CD4-positive, alpha-beta T cell treated with Interferon alpha-2 for 1 hour (primary cell): ENCODE data around the gene CMKLR1.

Experiments used
- DNase-seq, 2 donors: peaks; one replicate each; pipeline ENCODE4 v3.0.0-alpha.2; 2020 to 2022

Gene CMKLR1

GRCh38 chr12:108315486-108316105, 23.5 kb downstream of the CMKLR1 start:
- no peak for DNase-seq

GRCh38 chr12:108313606-108314351, 25.3 kb downstream of the CMKLR1 start:
- DNase-seq = peak; percentile 55 to 60

DNA sequence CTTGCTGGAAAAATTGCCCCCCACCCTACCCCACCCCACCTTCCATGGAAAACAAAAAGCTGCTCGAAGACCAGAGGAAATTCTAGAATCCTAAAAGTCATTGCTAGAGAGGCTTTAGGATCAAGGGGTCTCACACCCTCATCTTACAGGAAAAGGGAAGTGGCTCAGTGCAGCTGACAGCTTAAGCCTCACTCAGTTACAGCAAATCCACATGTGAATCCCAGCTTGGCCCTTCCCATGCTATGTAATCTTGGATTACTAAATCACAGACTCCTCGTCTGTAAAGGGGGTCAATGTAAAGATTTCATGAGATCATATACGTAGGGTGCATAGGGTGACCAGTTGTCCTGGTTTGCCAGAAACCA, 25.9 kb downstream of the CMKLR1 start:
- DNase-seq = no peak

- DNase-seq = no peak
Observed at GRCh38 chr12:108312693-108313189, 26.4 kb downstream of the CMKLR1 start.

DNA sequence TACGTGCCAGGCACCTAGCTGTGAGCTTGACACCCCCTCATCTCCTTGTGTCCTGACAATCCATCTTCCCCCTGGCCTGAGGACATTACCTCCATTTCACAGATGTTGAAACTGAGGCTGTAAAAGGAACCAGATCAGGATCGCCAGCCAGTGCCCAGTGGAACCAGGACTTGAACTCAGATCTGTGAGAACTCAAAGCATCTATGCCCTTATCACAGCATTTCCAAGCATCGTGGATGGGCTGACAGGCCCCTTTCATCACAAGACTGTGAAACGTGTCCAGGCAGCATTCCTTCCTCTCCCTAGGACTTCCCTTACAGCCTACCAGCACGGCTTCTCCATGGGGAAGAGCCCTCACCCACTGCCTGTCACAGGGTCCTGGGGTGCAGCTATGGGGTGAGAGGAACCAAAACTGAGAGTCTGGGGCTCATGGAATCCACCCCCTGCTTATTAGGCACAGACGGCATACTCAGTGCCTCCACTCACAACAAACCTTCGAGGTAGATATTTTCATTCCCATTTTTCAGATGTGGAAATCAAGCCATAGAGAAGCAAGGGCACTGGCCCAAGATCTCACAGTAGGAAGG, 26.9 kb downstream of the CMKLR1 start:
- DNase-seq = no peak

GRCh38 chr12:108311605-108312004, 27.5 kb downstream of the CMKLR1 start:
- no peak for DNase-seq

GRCh38 chr12:108310489-108310888, 28.6 kb downstream of the CMKLR1 start:
- no peak for DNase-seq

GRCh38 chr12:108309674-108310312, 29.3 kb downstream of the CMKLR1 start:
- DNase-seq = no peak

DNA sequence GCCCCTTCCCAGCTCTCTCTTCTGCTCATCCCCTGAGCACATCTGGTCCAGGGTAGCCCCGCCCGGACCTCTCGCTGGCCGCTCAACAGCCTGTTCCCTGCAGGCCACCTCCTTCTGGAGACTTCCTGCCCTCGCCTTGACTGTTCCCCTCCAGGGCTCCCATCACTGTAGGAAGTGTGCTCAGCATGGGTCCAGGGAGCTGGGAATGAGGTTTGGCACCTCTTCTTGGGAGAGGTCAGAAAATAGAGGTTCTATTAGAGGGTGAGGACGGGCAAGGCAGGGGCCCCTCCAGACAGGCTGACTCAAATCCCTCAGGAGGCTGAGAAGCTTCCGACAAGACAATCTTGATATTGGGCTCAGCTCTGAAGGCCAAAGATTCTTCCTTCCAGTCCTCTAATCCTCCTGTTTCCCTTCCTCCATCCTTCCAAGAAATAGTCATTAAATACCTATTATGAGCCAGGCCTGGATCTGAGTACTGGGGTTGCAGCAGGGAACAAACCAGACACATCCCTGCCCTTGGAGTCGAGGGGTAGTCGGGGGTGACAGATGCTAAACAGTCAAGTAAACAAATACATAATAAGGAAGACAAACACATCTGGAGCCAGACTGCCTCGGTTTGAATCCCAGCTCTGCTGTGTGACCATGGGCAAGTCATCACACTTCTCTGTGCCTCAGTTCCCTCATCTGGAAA, 30.6 kb downstream of the CMKLR1 start:
- no peak for DNase-seq

GRCh38 chr12:108307006-108307405, 32.1 kb downstream of the CMKLR1 start:
- DNase-seq = no peak

GRCh38 chr12:108306506-108306905, 32.6 kb downstream of the CMKLR1 start:
- no peak for DNase-seq

- no peak for DNase-seq
Observed at GRCh38 chr12:108305991-108306501, 33.1 kb downstream of the CMKLR1 start.

- peak in 1 of 2 donors; percentile 6 for DNase-seq
Observed at GRCh38 chr12:108305520-108305919, 33.6 kb downstream of the CMKLR1 start.

DNA sequence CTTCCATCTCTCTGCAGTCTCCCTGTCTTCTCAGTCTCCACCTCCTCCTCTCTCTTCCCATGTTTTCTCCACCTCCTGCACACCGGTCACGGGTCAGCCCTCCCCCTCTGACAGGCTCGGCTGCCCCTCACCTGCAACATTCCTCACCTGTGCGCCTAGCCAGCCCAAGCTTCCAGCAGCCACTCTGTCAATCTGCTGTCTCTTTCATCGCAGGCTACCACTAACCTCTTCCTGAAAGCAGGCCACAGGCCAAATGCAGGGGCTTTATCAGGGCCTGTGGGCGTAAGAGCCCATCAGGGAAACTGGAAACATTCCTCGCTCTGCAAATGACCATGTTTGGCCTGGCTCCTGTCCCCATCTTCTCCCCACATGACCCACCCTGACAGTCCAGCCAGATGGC, 34.5 kb downstream of the CMKLR1 start:
- DNase-seq = no peak

DNA sequence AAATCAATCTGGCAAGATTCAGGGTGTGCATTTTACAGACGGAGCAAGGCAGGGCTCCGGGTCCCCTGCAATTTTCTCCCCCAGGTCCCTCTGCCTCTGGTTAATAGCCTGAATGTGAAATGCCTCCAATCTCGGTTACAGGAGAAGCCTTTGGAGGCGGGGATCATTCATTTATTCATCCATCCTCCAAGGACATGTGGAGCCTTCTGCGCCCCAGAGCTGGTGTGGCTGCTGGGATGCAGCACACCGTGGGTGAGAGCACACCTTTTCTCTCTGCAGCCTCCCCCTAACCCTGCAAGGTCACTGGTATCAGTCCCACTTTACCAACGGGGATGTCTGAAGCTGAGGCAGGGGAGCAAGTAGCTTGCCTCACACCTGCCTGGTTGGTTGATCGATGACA, 35.4 kb downstream of the CMKLR1 start:
- no peak for DNase-seq

GRCh38 chr12:108302403-108303311, 36.5 kb downstream of the CMKLR1 start:
- no peak for DNase-seq

GRCh38 chr12:108302016-108302402, 37.1 kb downstream of the CMKLR1 start:
- peak in 1 of 2 donors; percentile 32 for DNase-seq

GRCh38 chr12:108301346-108301745, 37.8 kb downstream of the CMKLR1 start:
- DNase-seq = no peak

- no peak for DNase-seq
Observed at GRCh38 chr12:108299980-108300696, 39.0 kb downstream of the CMKLR1 start.

DNA sequence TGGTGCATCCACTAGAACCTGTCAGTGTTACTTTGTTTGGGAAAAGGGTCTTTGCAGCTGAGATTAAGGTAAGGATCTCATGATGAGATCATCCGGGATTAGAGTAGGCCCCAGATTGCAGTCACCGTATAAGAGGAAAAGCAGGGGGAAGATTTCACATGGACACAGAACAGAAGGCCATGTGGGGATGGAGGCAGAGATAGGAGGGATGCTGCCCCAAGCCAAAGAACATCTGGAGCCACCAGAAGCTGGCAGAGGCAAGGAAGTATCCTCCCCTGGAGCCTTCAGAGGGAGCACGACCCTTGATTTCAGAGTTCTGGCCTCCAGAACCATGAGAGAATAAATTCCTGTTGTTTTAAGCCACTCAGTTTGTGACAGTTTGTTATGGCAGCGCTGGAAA, 39.6 kb downstream of the CMKLR1 start:
- DNase-seq = no peak

DNA sequence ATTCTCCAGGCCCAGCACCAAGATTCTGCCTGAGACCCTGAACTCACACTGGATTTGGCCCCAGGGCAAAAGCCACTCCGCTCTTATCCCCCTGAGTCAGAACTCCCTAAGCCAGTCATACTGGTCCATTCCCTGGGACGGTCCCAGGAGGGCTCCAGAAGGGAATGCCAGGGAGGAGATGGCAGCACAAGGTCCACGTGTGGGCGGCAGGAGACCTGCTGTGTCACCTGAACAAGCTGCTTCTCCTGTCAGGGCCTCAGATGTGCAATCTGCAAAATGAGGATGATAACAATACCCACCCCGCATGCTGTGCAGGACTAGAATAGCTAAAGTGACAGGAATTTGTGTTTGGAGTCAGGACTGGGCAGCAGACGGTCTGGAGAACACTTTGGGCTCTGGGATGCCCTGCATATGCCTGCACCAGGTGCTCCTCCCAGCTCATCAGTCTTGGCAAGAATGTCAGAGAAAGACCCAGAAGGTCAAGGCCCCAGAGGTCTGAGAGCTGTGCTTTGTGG, 40.3 kb downstream of the CMKLR1 start:
- no peak for DNase-seq
